HG03575 (cell line): ENCODE results near the gene KATNIP.

Experiments
- ATAC-seq: cut with Tn5 transposase; IDR thresholded peaks from one replicate; pipeline ENCODE4 v1.9.1; 2021; ENCODE audit not compliant: unreplicated experiment, insufficient number of reproducible peaks, low FRiP score; ENCODE audit errors: extremely low read depth

The KATNIP gene

GRCh38 chr16:27571433-27572326 lies 21.7 kb downstream of the KATNIP start:
- no peak for ATAC-seq

GRCh38 chr16:27572711-27573110 lies 22.8 kb downstream of the KATNIP start:
- ATAC-seq: no peak

DNA sequence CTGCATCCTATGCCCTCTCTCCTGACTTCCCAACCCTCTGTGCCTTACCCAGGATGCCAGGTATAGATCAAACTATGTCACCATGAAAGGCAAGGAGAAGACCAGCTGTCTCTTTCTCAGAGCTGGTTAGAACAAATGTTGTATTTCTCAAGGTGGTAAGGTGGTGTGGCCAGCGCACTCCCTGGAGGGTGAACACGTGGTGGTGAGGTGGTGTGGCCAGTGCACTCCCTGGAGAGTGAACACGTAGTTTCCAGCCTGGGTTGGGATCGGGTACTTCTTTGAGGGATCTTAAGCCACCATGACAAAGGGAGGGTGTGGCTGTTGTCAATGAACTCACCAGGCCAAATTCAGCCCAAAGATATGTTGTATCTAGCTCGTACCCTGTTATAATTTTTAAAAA lies 26.8 kb downstream of the KATNIP start:
- no peak for ATAC-seq

- ATAC-seq: no peak
Measured at GRCh38 chr16:27579087-27579980, 29.4 kb downstream of the KATNIP start.

GRCh38 chr16:27582883-27583282 lies 32.9 kb downstream of the KATNIP start:
- no peak for ATAC-seq

DNA sequence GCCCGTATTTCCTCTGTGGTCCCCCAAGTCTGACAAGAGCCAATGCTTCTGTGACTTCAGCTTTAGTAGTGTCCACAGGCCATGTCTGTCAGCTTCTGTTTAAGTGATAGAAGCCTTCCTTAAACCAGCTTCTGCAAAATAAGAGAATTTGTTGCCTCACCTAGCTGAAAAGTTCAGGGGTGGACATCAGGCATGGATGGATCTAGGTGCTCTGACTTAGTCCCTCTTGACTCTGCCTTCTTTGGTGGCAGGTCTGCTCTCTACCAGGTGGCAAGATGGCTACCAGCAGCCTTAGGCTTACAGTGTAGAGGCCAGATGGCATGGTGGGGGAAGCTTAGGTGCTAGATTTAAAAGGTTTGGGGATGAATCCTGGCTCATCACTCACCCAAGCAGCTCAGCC lies 33.7 kb downstream of the KATNIP start:
- ATAC-seq: no peak

DNA sequence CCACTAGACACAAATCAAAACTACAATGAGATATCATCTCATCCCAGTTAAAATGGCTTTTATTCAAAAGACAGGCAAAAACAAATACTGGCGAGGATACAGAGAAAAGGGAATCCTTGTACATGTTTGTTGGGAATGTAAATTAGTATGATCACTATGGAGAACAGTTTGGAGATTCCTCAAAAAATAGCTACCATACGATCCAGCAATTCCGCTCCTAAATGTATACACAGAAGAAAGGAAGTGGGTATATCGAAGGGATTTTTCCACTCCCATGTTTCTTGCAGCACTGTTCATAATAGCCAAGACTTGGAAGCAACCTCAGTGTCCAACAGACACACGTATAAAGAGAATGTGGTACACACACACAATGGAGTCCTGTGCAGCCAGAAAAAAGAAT lies 35.3 kb downstream of the KATNIP start:
- no peak for ATAC-seq

DNA sequence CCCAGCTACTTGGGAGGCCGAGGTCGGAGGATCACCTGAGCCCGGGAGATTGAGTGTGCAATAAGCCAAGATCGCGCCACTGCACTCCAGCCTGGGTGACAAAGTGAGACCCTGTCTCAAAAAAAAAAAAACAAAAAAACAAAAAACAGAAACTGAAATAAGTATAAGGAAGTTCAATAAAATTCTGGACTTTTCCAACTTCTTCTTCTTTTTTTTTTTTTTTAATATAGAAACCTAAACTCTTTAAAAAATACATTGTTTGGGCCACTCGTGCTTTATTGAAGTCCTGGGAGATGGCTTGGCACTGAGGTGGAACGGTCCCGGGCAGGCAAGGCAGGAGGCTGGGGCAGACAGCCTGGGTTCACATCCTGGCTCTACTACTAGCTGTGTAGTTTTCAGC lies 36.8 kb downstream of the KATNIP start:
- no peak for ATAC-seq

- ATAC-seq: no peak
Measured at GRCh38 chr16:27588057-27588456, 38.1 kb downstream of the KATNIP start.

GRCh38 chr16:27591837-27592236 lies 41.9 kb downstream of the KATNIP start:
- ATAC-seq: no peak

DNA sequence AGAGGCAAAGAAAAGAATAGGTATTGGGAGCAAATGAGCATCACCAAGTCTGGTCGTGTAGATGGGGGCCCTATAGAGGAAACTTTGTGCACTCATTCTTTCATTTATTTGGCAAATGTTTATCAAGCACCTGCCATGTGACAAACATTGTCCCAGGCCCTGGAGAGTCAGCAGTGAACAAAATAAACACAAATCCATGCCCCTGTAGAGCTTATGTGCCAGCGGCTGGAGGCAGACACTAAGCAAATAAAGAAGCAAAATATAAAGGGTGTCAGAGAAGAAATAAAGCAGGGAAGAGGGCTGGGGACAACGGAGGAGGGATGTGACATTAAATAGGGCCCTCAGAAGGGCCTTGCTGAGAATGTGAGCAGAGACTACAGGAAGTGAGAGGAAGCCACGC lies 45.5 kb downstream of the KATNIP start:
- ATAC-seq: no peak

- no peak for ATAC-seq
Measured at GRCh38 chr16:27595993-27596392, 46.0 kb downstream of the KATNIP start.

GRCh38 chr16:27596411-27596810 lies 46.5 kb downstream of the KATNIP start:
- no peak for ATAC-seq

GRCh38 chr16:27597361-27597760 lies 47.4 kb downstream of the KATNIP start:
- no peak for ATAC-seq

- ATAC-seq: no peak
Measured at GRCh38 chr16:27598220-27598619, 48.3 kb downstream of the KATNIP start.

DNA sequence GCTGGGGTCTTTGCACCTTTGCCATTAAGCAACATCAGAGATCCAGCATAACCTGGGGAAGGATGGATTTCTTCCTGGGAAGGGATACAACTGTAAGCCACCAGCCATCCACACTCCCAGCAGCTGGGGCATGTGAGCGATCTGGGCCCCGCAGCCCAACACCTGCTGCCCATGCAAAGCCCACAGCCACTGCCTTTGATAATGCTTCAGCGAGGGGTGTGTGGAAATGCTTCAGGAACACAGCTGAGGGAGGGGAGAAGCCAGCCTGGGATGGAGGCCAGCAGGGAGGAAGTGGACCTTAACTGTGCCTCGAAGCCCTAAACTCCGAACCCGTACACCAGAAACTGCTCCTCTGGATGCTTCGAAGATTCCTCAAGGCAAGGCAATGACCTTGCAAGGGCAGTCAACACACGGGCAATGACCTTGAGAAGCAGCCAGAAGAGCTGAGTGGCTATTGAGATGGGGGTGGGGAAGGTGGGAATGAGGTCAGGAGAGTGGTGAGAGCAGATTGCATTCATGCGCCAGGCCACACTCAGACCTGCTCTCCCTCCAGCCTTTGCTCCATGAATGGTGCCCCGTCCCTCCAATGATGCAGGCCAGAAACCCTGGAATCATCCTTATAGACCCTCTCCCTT lies 49.1 kb downstream of the KATNIP start:
- ATAC-seq: no peak

- no peak for ATAC-seq
Measured at GRCh38 chr16:27599606-27600005, 49.7 kb downstream of the KATNIP start.
